Nephron progenitor cell (in vitro differentiated cells): Measurements from ENCODE around the gene FAM234B.

ENCODE experiments used
- DNase-seq: peaks from one replicate; pipeline ENCODE4 v3.0.0; 2021
- H3K27ac Mint-ChIP-seq: 2 replicates; pipeline ENCODE4 v1.8.0; 2021; ENCODE audit warnings: mild to moderate bottlenecking, moderate library complexity, mixed read lengths
- H3K27me3 Mint-ChIP-seq: 2 replicates; pipeline ENCODE4 v1.8.0; 2021; ENCODE audit warnings: mild to moderate bottlenecking, low read depth, mixed read lengths; ENCODE audit not compliant: poor library complexity
- H3K36me3 Mint-ChIP-seq: 2 replicates; pipeline ENCODE4 v1.8.0; 2021; ENCODE audit warnings: low read depth, mixed read lengths
- H3K4me1 Mint-ChIP-seq: 2 replicates; pipeline ENCODE4 v1.8.0; 2021; ENCODE audit warnings: mixed read lengths
- H3K4me3 Mint-ChIP-seq: 2 replicates; pipeline ENCODE4 v1.8.0; 2021; ENCODE audit warnings: mild to moderate bottlenecking, moderate library complexity, mixed read lengths
- H3K9me3 Mint-ChIP-seq: 2 replicates; pipeline ENCODE4 v1.8.0; 2021; ENCODE audit warnings: mild to moderate bottlenecking, moderate library complexity, mixed read lengths
- TF ChIP-seq, protein P1 (sequence below): fragments of 200-600 bp; sonication (generic); IDR thresholded peaks from 2 replicates; pipeline ENCODE4 v1.5.0; 2021; ENCODE audit warnings: antibody characterized with exemption

The FAM234B gene

DNA sequence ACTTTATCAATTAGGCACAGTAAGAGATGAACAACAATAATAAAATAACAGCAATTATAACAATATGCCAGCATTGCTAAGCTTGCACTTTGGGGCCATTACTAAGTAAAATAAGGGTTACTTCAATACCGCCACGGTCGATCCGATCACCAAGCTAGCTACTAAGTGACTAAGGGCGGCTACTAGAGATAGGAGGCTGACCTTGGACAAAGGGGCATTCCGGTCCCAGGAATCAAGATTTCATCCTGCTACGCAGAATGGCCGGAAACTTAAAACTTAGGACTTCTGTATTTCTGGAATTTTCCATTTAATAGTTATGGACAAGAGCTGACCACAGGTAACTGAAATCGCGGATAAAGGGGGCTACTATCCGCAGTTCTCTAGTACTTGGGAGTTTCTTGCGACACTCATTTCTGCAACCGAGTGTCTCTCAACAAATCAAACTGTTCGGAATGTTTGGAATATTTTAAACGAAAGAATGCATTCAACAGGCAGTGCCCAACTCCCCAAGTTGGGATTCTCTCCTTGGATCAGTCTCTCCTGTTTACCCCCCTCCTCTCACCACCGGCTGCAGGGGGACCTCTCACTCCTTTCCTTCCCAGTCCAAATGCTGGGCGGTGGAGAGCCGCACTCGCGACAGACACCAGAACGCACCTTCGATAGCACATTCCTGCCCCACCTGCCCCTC, 44.8 kb upstream of the FAM234B start:
- DNase-seq: no peak
- Mint-ChIP-seq H3K4me3 (peak overlapping the region; percentile 91), H3K36me3 (no peaks in the 10 kb centered on the region), H3K27ac (no peak overlapping the region), H3K4me1 (peaks cover 37% of the 10 kb centered on the region), H3K9me3 (no peaks in the 10 kb centered on the region), H3K27me3 (peaks cover 44% of the 10 kb centered on the region)
- TF ChIP-seq, protein P1, sequence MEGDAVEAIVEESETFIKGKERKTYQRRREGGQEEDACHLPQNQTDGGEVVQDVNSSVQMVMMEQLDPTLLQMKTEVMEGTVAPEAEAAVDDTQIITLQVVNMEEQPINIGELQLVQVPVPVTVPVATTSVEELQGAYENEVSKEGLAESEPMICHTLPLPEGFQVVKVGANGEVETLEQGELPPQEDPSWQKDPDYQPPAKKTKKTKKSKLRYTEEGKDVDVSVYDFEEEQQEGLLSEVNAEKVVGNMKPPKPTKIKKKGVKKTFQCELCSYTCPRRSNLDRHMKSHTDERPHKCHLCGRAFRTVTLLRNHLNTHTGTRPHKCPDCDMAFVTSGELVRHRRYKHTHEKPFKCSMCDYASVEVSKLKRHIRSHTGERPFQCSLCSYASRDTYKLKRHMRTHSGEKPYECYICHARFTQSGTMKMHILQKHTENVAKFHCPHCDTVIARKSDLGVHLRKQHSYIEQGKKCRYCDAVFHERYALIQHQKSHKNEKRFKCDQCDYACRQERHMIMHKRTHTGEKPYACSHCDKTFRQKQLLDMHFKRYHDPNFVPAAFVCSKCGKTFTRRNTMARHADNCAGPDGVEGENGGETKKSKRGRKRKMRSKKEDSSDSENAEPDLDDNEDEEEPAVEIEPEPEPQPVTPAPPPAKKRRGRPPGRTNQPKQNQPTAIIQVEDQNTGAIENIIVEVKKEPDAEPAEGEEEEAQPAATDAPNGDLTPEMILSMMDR: no peak

GRCh38 chr12:12999959-13000615, 44.1 kb upstream of the FAM234B start, which contains the start of gene HEBP1:
HEBP1 (minus strand) TSS chr12:13000265; CDS start chr12:13000114, 151 bp downstream.
- H3K36me3 Mint-ChIP-seq: no peaks in the 10 kb centered on the region
- H3K27me3 Mint-ChIP-seq: peaks cover 49% of the 10 kb centered on the region
- peaks cover 37% of the 10 kb centered on the region for H3K4me1 Mint-ChIP-seq
- H3K9me3 Mint-ChIP-seq: no peaks in the 10 kb centered on the region
- H3K27ac Mint-ChIP-seq: peak within 1 kb of the TSS; percentile 55
- TF ChIP-seq, protein P1: no peak
- peak within 1 kb of the TSS; percentile 91 for H3K4me3 Mint-ChIP-seq
- peak; percentile 99 for DNase-seq

GRCh38 chr12:13000616-13000924, 43.6 kb upstream of the FAM234B start:
- Mint-ChIP-seq H3K36me3 (no peaks in the 10 kb centered on the region), H3K4me3 (peak overlapping the region; percentile 91), H3K27ac (peak overlapping the region; percentile 55), H3K27me3 (peaks cover 54% of the 10 kb centered on the region), H3K4me1 (peaks cover 37% of the 10 kb centered on the region), H3K9me3 (no peaks in the 10 kb centered on the region)
- DNase-seq: no peak
- TF ChIP-seq, protein P1: no peak

- Mint-ChIP-seq H3K4me3 (peak overlapping the region; percentile 91), H3K27me3 (peaks cover 56% of the 10 kb centered on the region), H3K27ac (peak overlapping the region; percentile 55), H3K4me1 (peaks cover 37% of the 10 kb centered on the region), H3K9me3 (no peaks in the 10 kb centered on the region), H3K36me3 (no peaks in the 10 kb centered on the region)
- DNase-seq: peak; percentile 74
- TF ChIP-seq, protein P1: peak; percentile 8
These were observed 43.0 kb upstream of the FAM234B start for GRCh38 chr12:13000925-13001774.

DNA sequence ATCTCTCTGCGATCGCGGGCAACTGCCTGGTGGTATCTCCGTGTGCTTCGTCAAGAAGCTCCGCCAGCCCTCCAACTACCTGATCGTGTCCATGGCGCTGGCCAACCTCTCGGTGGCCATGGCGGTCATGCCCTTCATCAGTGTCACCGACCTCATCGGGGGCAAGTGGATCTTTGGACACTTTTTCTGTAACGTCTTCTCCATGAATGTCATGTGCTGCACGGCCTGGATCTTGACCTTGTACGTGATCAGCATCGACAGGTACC, 42.5 kb upstream of the FAM234B start:
- peaks cover 56% of the 10 kb centered on the region for H3K27me3 Mint-ChIP-seq
- TF ChIP-seq, protein P1: no peak
- H3K4me1 Mint-ChIP-seq: peaks cover 37% of the 10 kb centered on the region
- H3K36me3 Mint-ChIP-seq: no peaks in the 10 kb centered on the region
- peak overlapping the region; percentile 83 for H3K4me3 Mint-ChIP-seq
- no peaks in the 10 kb centered on the region for H3K9me3 Mint-ChIP-seq
- peak overlapping the region; percentile 13 for H3K27ac Mint-ChIP-seq
- no peak for DNase-seq
